BLaER1 treated with 17β-estradiol and CSF1 and Interleukin-3, amounts not matched to agents 10 nM and 100 nM (cell line): ENCODE measurements around the gene TMEM139.

ENCODE experiments used
- H3K27ac ChIP-seq, 11 experiments: shearing (Covaris generic); formaldehyde crosslinking; 2 replicates each; pipeline ENCODE4 v1.8.1; 2022
- H3K27me3 ChIP-seq, 11 experiments: shearing (Covaris generic); formaldehyde crosslinking; 2 replicates each; pipeline ENCODE4 v1.8.1; 2022
- H3K36me3 ChIP-seq, 11 experiments: shearing (Covaris generic); formaldehyde crosslinking; 2 replicates each; pipeline ENCODE4 v1.8.1; 2022
- H3K4me1 ChIP-seq, 10 experiments: shearing (Covaris generic); formaldehyde crosslinking; 2 replicates each; pipeline ENCODE4 v1.8.1; 2022
- H3K4me2 ChIP-seq, 11 experiments: shearing (Covaris generic); formaldehyde crosslinking; 2 replicates each; pipeline ENCODE4 v1.8.1; 2022
- H3K4me3 ChIP-seq, 10 experiments: shearing (Covaris generic); formaldehyde crosslinking; 2 replicates each; pipeline ENCODE4 v1.8.1; 2022
- H3K9ac ChIP-seq, 11 experiments: shearing (Covaris generic); formaldehyde crosslinking; 2 replicates each; pipeline ENCODE4 v1.8.1; 2022
- H3K9me3 ChIP-seq, 11 experiments: shearing (Covaris generic); formaldehyde crosslinking; replicated peaks in 1 of 11; 2 replicates each; pipeline ENCODE4 v1.8.1; 2022
- H4K20me1 ChIP-seq, 11 experiments: shearing (Covaris generic); formaldehyde crosslinking; 2 replicates each; pipeline ENCODE4 v1.8.1; 2022
- Cebpa-rat ChIP-seq, 11 experiments: shearing (Covaris generic); IDR thresholded peaks; 2 replicates each; pipeline ENCODE4 v1.8.1; 2022

Gene TMEM139

DNA sequence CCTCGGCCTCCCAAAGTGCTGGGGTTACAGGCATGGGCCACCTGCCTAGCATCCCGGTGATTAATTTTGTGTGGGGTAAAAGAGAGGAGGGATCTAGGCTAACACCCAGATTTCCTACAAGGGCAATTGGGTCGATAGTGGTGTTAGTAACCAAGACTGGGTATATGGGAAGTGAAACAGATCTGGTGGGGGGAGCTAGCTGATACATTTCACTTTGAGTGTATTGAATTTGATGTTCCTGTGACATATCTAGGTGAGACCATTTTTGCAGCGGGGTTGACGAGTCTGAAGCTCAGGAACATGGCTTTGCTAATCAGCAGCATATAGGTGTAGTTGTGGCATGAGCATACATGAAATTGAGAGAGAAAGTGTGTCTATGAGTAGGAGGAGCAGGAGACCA is 43.1 kb downstream of the TMEM139 start:
- H3K27ac ChIP-seq: no peak overlapping the region
- H4K20me1 ChIP-seq: no peaks in the 10 kb centered on the region
- TF ChIP-seq Cebpa-rat (IDR thresholded peaks at IDR 0.05): no peak
- H3K9me3 ChIP-seq: no peaks in the 10 kb centered on the region
- H3K4me1 ChIP-seq: peaks cover 0 to 76% (median 9%) of the 10 kb centered on the region in 10 experiments; a peak in 9 of 20 replicates
- no peak overlapping the region for H3K9ac ChIP-seq
- peak overlapping the region in 5 of 11 experiments; percentile 7 to 61 (median 20); a peak in 5 of 22 replicates for H3K4me2 ChIP-seq
- H3K27me3 ChIP-seq: no peaks in the 10 kb centered on the region
- H3K36me3 ChIP-seq: no peaks in the 10 kb centered on the region
- H3K4me3 ChIP-seq: no peak overlapping the region

DNA sequence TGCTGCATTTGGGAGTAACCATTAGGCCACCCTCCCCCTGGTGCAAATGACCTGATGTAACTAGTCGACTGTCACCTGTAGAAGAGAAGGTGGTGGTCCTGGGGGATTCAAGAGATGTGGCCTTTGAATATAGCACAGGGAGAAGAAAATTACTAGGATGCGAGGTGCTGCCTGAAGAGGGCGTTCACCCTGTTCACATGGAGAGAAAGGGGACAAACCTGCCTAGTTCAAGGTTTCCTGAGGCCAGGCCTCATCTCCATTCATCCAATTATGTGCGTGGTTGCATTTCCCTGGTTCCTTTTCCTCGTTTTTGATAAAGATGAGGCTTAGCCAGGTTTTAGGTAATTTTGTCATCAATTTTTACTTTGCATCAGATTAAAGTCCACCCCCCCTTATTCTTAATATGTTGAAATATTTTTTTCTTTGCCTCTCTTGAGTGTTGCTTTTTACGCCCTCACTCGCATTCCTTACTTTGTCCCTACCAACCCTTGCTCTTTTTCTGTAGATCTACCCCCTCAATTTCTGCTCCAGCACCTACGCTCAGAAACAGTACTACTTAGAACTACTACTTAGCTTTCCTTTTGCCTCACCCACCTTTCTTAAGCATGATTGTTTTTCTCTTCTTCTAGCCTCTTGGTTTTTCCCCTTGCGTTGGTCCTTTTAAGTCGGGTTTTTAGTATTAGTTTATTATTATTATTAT is 44.9 kb downstream of the TMEM139 start:
- peaks cover 0 to 58% (median 9%) of the 10 kb centered on the region in 10 experiments; a peak in 9 of 20 replicates for H3K4me1 ChIP-seq
- H3K4me2 ChIP-seq: no peak overlapping the region
- no peaks in the 10 kb centered on the region for H4K20me1 ChIP-seq
- no peak overlapping the region for H3K4me3 ChIP-seq
- no peaks in the 10 kb centered on the region for H3K9me3 ChIP-seq
- TF ChIP-seq Cebpa-rat (IDR thresholded peaks at IDR 0.05): no peak
- H3K27me3 ChIP-seq: no peaks in the 10 kb centered on the region
- H3K36me3 ChIP-seq: no peaks in the 10 kb centered on the region
- H3K27ac ChIP-seq: no peak overlapping the region
- H3K9ac ChIP-seq: no peak overlapping the region

DNA sequence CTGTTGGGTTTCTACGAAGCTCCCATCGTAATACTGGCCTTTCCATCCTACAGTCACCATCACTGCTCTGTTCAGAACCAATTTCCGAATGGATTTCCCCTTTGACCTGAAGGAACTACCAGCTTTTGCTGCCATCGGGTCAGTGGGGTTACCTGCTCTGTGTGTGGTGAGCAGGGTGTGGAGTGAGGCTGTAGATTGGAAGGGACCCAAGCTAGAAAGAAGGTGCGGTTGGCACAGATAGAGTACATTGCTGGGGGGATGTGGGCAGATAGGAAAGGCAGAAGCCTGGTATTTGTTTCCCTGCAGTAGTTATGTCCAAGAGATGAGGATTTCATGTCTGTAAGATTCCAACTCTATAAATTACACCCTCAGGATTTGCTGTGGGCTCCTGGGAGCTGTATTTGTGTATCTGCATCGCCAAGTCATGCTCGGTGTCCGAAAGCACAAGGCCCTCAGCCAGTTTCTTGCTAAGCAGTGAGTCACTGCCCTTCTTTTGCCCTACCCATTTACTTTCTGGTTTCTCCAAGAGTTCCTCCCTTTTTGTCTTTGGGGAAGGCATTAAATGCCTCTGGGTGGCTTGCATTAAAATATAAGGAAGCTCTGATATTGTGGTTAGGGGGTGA is 46.5 kb downstream of the TMEM139 start:
- no peak for TF ChIP-seq Cebpa-rat (IDR thresholded peaks at IDR 0.05)
- H3K27me3 ChIP-seq: no peaks in the 10 kb centered on the region
- H3K27ac ChIP-seq: peak overlapping the region in 4 of 11 experiments; percentile 11 to 61 (median 53); a peak in 6 of 22 replicates
- H3K4me1 ChIP-seq: peaks cover 0 to 42% (median 9%) of the 10 kb centered on the region in 10 experiments; a peak in 9 of 20 replicates
- H3K9ac ChIP-seq: peak overlapping the region in 1 of 11 experiments; percentile 19; a peak in 2 of 22 replicates
- H3K9me3 ChIP-seq: no peaks in the 10 kb centered on the region
- H3K4me3 ChIP-seq: no peak overlapping the region
- no peaks in the 10 kb centered on the region for H3K36me3 ChIP-seq
- no peaks in the 10 kb centered on the region for H4K20me1 ChIP-seq
- peak overlapping the region in 5 of 11 experiments; percentile 38 to 70 (median 52); a peak in 10 of 22 replicates for H3K4me2 ChIP-seq

DNA sequence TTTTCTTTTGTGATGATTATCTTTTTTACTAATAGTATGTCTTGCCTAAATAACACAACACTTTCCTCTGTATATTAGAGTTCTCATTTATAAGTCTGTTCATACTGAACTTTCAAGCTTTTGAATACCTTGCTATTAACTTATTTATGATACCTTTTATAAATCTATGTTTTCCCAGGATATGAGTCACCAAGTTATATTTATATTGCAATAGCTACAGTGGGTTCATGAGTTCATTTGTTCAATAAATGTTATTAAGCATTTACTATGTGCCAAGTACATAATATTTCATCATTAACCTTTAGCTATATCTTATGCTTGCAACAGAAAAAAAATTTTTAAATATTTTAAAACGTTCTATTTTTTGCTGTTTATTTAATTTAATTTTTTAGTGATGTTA is 49.5 kb downstream of the TMEM139 start:
- Histone ChIP-seq H3K4me1 (peaks cover 0 to 25% (median 9%) of the 10 kb centered on the region in 10 experiments; a peak in 9 of 20 replicates), H3K36me3 (no peaks in the 10 kb centered on the region), H3K4me3 (no peak overlapping the region), H3K9ac (no peak overlapping the region), H3K4me2 (no peak overlapping the region), H3K27ac (no peak overlapping the region), H3K27me3 (no peaks in the 10 kb centered on the region), H4K20me1 (no peaks in the 10 kb centered on the region), H3K9me3 (no peaks in the 10 kb centered on the region)
- TF ChIP-seq Cebpa-rat (IDR thresholded peaks at IDR 0.05): no peak

DNA sequence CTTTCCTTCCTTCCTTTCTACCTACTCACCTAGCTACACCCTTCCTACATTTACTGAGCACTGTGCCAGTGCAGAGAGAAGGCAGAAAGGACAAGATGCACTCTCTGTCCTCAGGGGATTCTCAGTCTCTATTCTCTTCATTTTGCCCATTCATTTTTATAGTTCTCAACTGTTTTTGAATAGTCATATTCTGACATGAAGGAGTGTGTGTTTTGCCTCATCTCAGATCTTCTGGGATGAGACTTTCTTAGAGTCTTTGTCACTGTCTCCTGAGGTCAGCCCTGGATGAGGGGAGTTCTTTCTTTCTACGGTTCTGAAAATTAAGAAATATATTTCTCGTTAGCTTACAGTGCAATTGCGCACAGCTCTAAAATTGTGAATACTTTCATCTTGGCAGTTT is 52.5 kb downstream of the TMEM139 start:
- H3K36me3 ChIP-seq: no peaks in the 10 kb centered on the region
- H3K9me3 ChIP-seq: no peaks in the 10 kb centered on the region
- no peak overlapping the region for H3K4me3 ChIP-seq
- H3K27me3 ChIP-seq: no peaks in the 10 kb centered on the region
- no peaks in the 10 kb centered on the region for H4K20me1 ChIP-seq
- no peak overlapping the region for H3K9ac ChIP-seq
- no peak overlapping the region for H3K4me2 ChIP-seq
- H3K27ac ChIP-seq: no peak overlapping the region
- TF ChIP-seq Cebpa-rat (IDR thresholded peaks at IDR 0.05): no peak
- peaks cover 0 to 7% (median 2%) of the 10 kb centered on the region in 10 experiments; a peak in 6 of 20 replicates for H3K4me1 ChIP-seq
